ENCODE measurements around the gene RNASEL. TPM values are rescaled to one million over a fixed set of nuclear protein-coding genes. Genes with fewer than 3 reads are reported as not detected.

RNASEL gene
- total and polyA plus RNA-seq, 4 donors, result 3.7 to 14.8 (median 9.0) TPM

DNA sequence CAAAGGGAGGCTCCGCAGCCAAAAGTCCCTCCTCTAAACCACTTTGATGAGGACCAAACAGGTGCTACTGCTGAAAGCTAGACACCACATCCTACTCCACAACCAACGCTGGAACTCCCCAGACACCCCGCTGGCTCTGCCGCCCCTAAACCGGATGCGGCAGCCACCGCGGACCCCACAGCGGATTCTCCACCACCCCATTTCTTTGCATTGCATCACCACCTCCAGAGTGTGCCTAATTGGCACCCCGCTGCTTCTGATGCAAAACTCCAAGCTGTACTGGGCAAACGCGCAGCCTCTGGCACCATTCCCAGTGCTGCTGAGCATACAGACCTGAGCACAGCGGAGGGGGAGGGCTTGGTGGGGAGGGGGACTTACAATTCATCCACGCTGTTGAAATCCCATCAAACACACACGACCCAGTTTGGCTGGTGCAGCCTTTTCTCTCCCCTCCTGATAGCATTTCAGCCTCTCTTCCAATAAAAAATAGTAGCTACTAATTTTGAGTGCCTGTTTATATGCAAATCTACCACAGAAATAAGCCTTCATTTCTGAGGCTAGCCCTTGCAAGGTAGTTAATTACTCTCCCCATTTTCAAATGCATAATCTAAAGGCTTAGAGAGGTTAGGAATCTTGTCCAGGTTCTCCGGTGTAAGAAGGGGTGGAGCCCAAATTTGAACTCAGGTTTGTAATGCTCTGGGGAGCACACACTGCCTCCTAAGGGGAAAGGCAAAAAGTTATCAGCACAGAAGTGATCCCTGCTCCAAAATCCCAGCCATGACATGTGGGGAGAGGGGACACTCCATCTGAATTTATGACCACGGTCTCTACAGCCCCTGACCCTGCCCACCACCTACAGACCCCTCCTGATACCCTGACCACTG, 27.3 kb upstream of the RNASEL start:
- Histone ChIP-seq H3K4me3 (no peak overlapping the region), H3K27me3 (ENCODE audit: control insufficient read depth in 3 of 3, insufficient read depth in 3 of 3, low read length in 2 of 3) (peaks cover 0 to 14% (median 5%) of the 10 kb centered on the region in 3 donors), H3K36me3 (ENCODE audit: control insufficient read depth in 4 of 4, insufficient read depth in 4 of 4, low read length in 4 of 4) (no peaks in the 10 kb centered on the region), H3K9ac (ENCODE audit: insufficient read depth in 1 of 2, low read length in 2 of 2) (no peak overlapping the region), H3K4me1 (ENCODE audit: control insufficient read depth in 5 of 5, insufficient read depth in 5 of 5, low read length in 5 of 5) (peaks cover 0 to 18% (median 6%) of the 10 kb centered on the region in 5 donors), H3K27ac (ENCODE audit: low read depth in 1 of 2, low read length in 1 of 2) (peak overlapping the region in 1 of 2 donors; percentile 6), H3K9me3 (ENCODE audit: control insufficient read depth in 4 of 4, insufficient read depth in 3 of 4, low read length in 3 of 4) (no peaks in the 10 kb centered on the region)
- WGBS, 2 donors, result 4 to 10% methylated on average over 17 of the region's 17 CpGs
- ATAC-seq (ENCODE audit: insufficient read depth, low FRiP score) (peak; percentile 27), DNase-seq (peak; percentile 76 to 88 (median 86))
- no peak for TF ChIP-seq CTCF (IDR thresholded peaks at IDR 0.05; ENCODE audit: control extremely low read depth, extremely low read depth)

DNA sequence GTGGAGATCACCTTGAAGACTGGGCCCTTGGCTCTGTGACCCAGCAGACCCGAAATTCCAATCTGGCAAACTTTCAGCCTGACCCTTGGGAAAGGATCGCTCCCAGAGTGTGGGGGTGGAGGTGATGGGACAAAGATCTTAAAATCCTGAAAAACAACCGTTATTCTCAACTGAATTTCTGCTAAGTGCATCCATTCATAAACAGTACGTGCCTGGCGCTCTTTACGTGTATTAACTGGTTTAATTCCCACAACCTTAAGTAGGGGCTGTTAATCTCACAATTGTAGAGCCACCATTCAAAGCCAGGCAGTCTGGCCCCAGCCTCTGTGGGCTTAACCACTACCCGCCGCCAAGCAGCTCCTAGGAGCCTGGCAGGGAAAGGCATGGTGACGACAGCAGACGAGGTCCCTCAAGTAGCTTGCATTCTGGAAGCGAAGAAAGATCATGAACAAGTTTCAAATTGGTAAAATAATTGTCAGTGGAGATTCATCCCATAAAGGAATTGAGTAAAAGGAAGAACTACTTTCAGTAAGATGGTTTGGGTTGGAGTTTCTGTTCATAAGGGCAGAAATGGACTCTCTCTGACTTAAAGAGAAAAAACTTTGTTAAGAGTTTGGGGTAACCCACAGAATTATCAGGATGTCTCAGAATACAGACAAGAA, 26.5 kb upstream of the RNASEL start:
- Histone ChIP-seq H3K27ac (ENCODE audit: low read depth in 1 of 2, low read length in 1 of 2) (peak overlapping the region; percentile 84 to 93), H3K9me3 (ENCODE audit: control insufficient read depth in 4 of 4, insufficient read depth in 3 of 4, low read length in 3 of 4) (no peaks in the 10 kb centered on the region), H3K36me3 (ENCODE audit: control insufficient read depth in 4 of 4, insufficient read depth in 4 of 4, low read length in 4 of 4) (no peaks in the 10 kb centered on the region), H3K4me3 (no peak overlapping the region), H3K4me1 (ENCODE audit: control insufficient read depth in 5 of 5, insufficient read depth in 5 of 5, low read length in 5 of 5) (peaks cover 0 to 18% (median 8%) of the 10 kb centered on the region in 5 donors), H3K27me3 (ENCODE audit: control insufficient read depth in 3 of 3, insufficient read depth in 3 of 3, low read length in 2 of 3) (peaks cover 0 to 14% (median 5%) of the 10 kb centered on the region in 3 donors), H3K9ac (ENCODE audit: insufficient read depth in 1 of 2, low read length in 2 of 2) (peak overlapping the region in 1 of 2 donors; percentile 72)
- peak; percentile 64 to 73 (median 69) for DNase-seq
- no peak for TF ChIP-seq CTCF (IDR thresholded peaks at IDR 0.05; ENCODE audit: control extremely low read depth, extremely low read depth)
- WGBS, 2 donors, result 18 to 24% methylated on average over 11 of the region's 11 CpGs
- ATAC-seq (ENCODE audit: insufficient read depth, low FRiP score), result no peak

GRCh38 chr1:182614796-182615454, 25.9 kb upstream of the RNASEL start:
- peak overlapping the region; percentile 31 to 72 for H3K9ac ChIP-seq (ENCODE audit: insufficient read depth in 1 of 2, low read length in 2 of 2)
- no peaks in the 10 kb centered on the region for H3K36me3 ChIP-seq (ENCODE audit: control insufficient read depth in 4 of 4, insufficient read depth in 4 of 4, low read length in 4 of 4)
- H3K27me3 ChIP-seq (ENCODE audit: control insufficient read depth in 3 of 3, insufficient read depth in 3 of 3, low read length in 2 of 3), result peaks cover 0 to 14% (median 5%) of the 10 kb centered on the region in 3 donors
- no peaks in the 10 kb centered on the region for H3K9me3 ChIP-seq (ENCODE audit: control insufficient read depth in 4 of 4, insufficient read depth in 3 of 4, low read length in 3 of 4)
- peak overlapping the region; percentile 84 to 93 for H3K27ac ChIP-seq (ENCODE audit: low read depth in 1 of 2, low read length in 1 of 2)
- H3K4me1 ChIP-seq (ENCODE audit: control insufficient read depth in 5 of 5, insufficient read depth in 5 of 5, low read length in 5 of 5), result peaks cover 0 to 18% (median 8%) of the 10 kb centered on the region in 5 donors
- H3K4me3 ChIP-seq, result no peak overlapping the region
- ATAC-seq (ENCODE audit: insufficient read depth, low FRiP score) (peak; percentile 74), DNase-seq (peak; percentile 84 to 89 (median 88))
- 0 to 1% methylated on average over 56 of the region's 56 CpGs for WGBS, 2 donors
- TF ChIP-seq CTCF (IDR thresholded peaks at IDR 0.05; ENCODE audit: control extremely low read depth, extremely low read depth), result no peak

Measured in lung (tissue), 12 donors.